ENCODE results near the gene FOXP3. TPM values are rescaled to one million over a fixed set of nuclear protein-coding genes. Genes with fewer than 3 reads are reported as not detected.

The FOXP3 gene
- polyA plus RNA-seq, 1 of the 3 experiments (the other 2 are of a cell fraction), result 0.12 TPM

GRCh38 chrX:49276671-49277534 lies 12.4 kb upstream of the FOXP3 start:
- Histone ChIP-seq H3K4me2 (no peak overlapping the region), H3K27me3 (ENCODE audit: insufficient read depth) (peaks cover 4% of the 10 kb centered on the region; the same call in 1 of the 2 replicates), H3K27ac (ENCODE audit: low read depth in 2 of 2, low read length in 1 of 2) (no peak overlapping the region), H3K9me2 (no peaks in the 10 kb centered on the region), H4K20me1 (ENCODE audit: insufficient read depth) (peaks cover 20% of the 10 kb centered on the region; the same call in 1 of the 2 replicates), H3K4me3 (ENCODE audit: low read depth in 2 of 2, low read length in 1 of 2) (no peak overlapping the region), H2AFZ (ENCODE audit: low read depth) (no peak overlapping the region), H3F3A (replicated peaks; ENCODE audit: insufficient read depth) (no peaks in the 10 kb centered on the region), H3K79me2 (ENCODE audit: insufficient read depth) (peaks cover 8% of the 10 kb centered on the region; the same call in 1 of the 2 replicates), H3K9me3 (no peaks in the 10 kb centered on the region), H3K9ac (no peak overlapping the region), H3K4me1 (ENCODE audit: control insufficient read depth in 1 of 2, insufficient read depth in 2 of 2, low read depth in 1 of 2, low read length in 1 of 2) (peaks cover 0 to 7% of the 10 kb centered on the region in 2 experiments; a peak in 1 of 4 replicates), H3K36me3 (replicated peaks in 1 of 2; ENCODE audit: control insufficient read depth in 1 of 2, insufficient read depth in 2 of 2, low read length in 1 of 2) (no peaks in the 10 kb centered on the region)
- WGBS (ENCODE audit: low lambda C conversion rate), result 60% methylated on average over 19 of the region's 19 CpGs
- ChIA-PET CTCF (no interaction called here), POLR2A (no interaction called here)
- no peak for DNase-seq
- TF ChIP-seq ELF1 (IDR thresholded peaks at IDR 0.05) (no peak), RFX5 (IDR thresholded peaks at IDR 0.05; ENCODE audit: low read length) (no peak), NFIC (IDR thresholded peaks at IDR 0.05; ENCODE audit: borderline replicate concordance) (no peak)

DNA sequence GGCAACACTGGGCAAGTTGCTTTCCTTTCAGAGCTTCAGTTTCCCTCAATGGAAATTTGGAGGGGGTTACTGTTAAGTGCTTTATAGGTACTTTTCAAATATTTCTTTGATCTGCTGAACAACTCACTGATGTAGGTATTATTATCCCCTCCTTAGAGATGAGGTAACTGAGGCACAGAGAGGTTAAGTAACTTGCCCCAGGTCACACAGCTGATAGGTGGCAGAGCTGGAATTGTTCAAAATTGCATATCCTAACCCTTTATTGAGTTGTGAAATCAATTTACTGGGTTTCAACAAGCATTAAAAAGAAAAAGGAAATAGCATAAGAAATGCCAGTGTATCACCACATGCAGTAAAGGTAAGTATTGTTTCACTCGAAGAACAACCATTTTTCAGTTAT lies 11.7 kb upstream of the FOXP3 start:
- Histone ChIP-seq H2AFZ (ENCODE audit: low read depth) (no peak overlapping the region), H3K9me3 (no peaks in the 10 kb centered on the region), H3K9ac (no peak overlapping the region), H3K36me3 (replicated peaks in 1 of 2; ENCODE audit: control insufficient read depth in 1 of 2, insufficient read depth in 2 of 2, low read length in 1 of 2) (no peaks in the 10 kb centered on the region), H3F3A (replicated peaks; ENCODE audit: insufficient read depth) (no peaks in the 10 kb centered on the region), H3K27ac (ENCODE audit: low read depth in 2 of 2, low read length in 1 of 2) (no peak overlapping the region), H3K9me2 (no peaks in the 10 kb centered on the region), H4K20me1 (ENCODE audit: insufficient read depth) (peaks cover 20% of the 10 kb centered on the region; the same call in 1 of the 2 replicates), H3K4me2 (no peak overlapping the region), H3K4me3 (ENCODE audit: low read depth in 2 of 2, low read length in 1 of 2) (no peak overlapping the region), H3K4me1 (ENCODE audit: control insufficient read depth in 1 of 2, insufficient read depth in 2 of 2, low read depth in 1 of 2, low read length in 1 of 2) (peaks cover 0 to 11% of the 10 kb centered on the region in 2 experiments; a peak in 1 of 4 replicates), H3K79me2 (ENCODE audit: insufficient read depth) (peaks cover 15% of the 10 kb centered on the region; the same call in 1 of the 2 replicates), H3K27me3 (ENCODE audit: insufficient read depth) (peaks cover 4% of the 10 kb centered on the region; the same call in 1 of the 2 replicates)
- no peak for TF ChIP-seq FOSL2 (IDR thresholded peaks at IDR 0.05; ENCODE audit: borderline replicate concordance, low read depth)
- no peak for TF ChIP-seq CHD2 (IDR thresholded peaks at IDR 0.05; ENCODE audit: low read length, partially characterized antibody)
- no peak for TF ChIP-seq TCF12 (IDR thresholded peaks at IDR 0.05)
- no peak for TF ChIP-seq GABPA (IDR thresholded peaks at IDR 0.05; ENCODE audit: low read depth)
- TF ChIP-seq, protein P1, sequence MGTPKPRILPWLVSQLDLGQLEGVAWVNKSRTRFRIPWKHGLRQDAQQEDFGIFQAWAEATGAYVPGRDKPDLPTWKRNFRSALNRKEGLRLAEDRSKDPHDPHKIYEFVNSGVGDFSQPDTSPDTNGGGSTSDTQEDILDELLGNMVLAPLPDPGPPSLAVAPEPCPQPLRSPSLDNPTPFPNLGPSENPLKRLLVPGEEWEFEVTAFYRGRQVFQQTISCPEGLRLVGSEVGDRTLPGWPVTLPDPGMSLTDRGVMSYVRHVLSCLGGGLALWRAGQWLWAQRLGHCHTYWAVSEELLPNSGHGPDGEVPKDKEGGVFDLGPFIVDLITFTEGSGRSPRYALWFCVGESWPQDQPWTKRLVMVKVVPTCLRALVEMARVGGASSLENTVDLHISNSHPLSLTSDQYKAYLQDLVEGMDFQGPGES (IDR thresholded peaks at IDR 0.05; ENCODE audit: low read depth, low read length), result no peak
- no peak for TF ChIP-seq EP300 (IDR thresholded peaks at IDR 0.05; ENCODE audit: borderline replicate concordance in 1 of 2, low read depth in 1 of 2, low read length in 1 of 2)
- TF ChIP-seq, protein P2, sequence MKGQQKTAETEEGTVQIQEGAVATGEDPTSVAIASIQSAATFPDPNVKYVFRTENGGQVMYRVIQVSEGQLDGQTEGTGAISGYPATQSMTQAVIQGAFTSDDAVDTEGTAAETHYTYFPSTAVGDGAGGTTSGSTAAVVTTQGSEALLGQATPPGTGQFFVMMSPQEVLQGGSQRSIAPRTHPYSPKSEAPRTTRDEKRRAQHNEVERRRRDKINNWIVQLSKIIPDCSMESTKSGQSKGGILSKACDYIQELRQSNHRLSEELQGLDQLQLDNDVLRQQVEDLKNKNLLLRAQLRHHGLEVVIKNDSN (IDR thresholded peaks at IDR 0.05; ENCODE audit: borderline replicate concordance, low read depth), result no peak
- no peak for TF ChIP-seq TEAD4 (IDR thresholded peaks at IDR 0.05; ENCODE audit: borderline replicate concordance, insufficient read depth)
- no peak for TF ChIP-seq RAD21 (IDR thresholded peaks at IDR 0.05; ENCODE audit: low read length)
- no peak for DNase-seq
- ChIA-PET POLR2A (no interaction called here), CTCF (no interaction called here)
- WGBS (ENCODE audit: low lambda C conversion rate), result 72% methylated on average over 1 of the region's 1 CpG

Data from SK-N-SH (cell line).